Stimulated activated CD4-positive, alpha-beta T cell treated with anti-CD3 and anti-CD28 coated beads, TNF-alpha, amount 100 ng/mL, for 4 hours (primary cell): Measurements from ENCODE around the gene CBLC.
A peak's percentile ranks its signal among the peaks of the same experiment; 100 is the strongest.

Experiments
- DNase-seq, 3 experiments: peaks; one replicate each; pipeline ENCODE4 v3.0.0-alpha.2; 2020; ENCODE audit warnings: low read depth in 3 of 3

The CBLC gene

DNA sequence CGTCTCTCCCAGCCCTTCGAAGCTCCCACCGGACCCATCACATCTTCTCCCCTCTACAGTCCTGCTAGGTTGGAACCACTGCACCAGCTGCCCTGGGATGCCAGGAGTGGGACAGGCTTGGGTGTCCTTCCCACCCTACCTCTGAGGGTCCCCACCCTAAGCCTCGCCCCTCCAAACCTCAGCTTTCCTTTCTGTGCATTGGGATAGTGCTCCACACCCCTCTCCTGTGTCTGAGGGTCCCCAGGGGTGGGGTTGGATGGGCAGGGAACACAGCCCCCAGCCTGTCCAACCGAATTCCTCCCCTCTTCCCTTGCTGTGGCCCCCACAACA lies 31.1 kb upstream of the CBLC start:
- no peak for DNase-seq

- peak; percentile 89 to 94 (median 94) for DNase-seq
These were observed 30.5 kb upstream of the CBLC start for GRCh38 chr19:44746946-44747738.

- DNase-seq, result peak in 2 of 3 experiments; percentile 8 to 31
These were observed 29.8 kb upstream of the CBLC start for GRCh38 chr19:44747739-44748425.

- DNase-seq, result peak; percentile 40 to 60 (median 51)
These were observed 29.1 kb upstream of the CBLC start, which contains the start of gene BCL3 for GRCh38 chr19:44748426-44749254. TSS of gene BCL3 (plus strand) at chr19:44748708. CDS start at chr19:44748791, 83 bp downstream.

DNA sequence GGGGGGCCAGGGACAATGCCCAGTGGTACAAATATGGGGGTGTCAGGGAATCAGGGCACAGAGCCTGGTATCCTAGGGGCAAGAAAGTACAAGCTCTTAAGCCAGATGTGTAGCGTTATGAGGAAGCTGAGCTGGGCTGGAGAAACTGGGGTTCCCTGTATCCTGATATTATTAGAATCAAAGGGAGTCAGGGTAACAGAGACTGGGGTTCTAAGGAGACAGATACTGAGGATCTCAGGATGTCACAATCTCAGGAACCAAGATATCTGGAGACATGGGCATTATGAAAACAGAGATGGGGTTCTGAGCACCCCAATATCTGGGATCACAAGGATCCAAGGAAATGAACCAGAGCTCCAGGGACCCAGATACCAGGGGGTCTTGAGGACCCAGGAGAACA lies 28.4 kb upstream of the CBLC start:
- DNase-seq, result no peak

GRCh38 chr19:44749994-44750393 lies 27.7 kb upstream of the CBLC start:
- no peak for DNase-seq

DNA sequence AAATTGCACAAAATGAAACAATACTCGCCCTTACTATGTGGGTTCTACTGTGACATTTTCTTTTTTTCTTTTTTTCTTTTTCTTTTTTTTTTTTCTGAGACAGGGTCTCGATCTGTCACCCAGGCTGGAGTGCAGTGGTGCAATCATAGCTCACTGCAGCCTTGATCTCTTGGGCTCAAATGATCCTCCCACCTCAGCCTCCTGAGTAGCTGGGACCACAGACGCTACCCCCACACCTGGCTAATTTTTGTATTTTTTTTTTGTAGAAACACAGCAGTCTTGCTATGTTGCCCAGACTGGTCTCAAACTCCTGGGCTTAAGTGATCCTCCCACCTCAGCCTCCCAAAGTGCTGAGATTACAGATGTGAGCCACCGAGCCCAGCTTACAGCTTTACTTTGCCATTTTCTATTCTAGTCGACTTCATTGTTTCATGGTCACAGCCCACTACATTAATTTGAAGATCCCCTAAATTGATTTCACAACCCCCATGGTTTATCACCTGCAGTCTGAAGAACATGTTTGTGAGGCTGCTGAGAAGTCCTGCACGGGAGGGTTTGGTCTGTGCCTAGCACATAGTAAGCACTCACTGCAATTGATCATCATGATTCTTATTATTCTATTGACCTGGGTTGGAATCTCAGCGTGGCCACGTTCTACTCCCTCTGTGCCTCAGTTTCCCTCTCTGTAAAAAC lies 25.4 kb upstream of the CBLC start:
- no peak for DNase-seq

DNA sequence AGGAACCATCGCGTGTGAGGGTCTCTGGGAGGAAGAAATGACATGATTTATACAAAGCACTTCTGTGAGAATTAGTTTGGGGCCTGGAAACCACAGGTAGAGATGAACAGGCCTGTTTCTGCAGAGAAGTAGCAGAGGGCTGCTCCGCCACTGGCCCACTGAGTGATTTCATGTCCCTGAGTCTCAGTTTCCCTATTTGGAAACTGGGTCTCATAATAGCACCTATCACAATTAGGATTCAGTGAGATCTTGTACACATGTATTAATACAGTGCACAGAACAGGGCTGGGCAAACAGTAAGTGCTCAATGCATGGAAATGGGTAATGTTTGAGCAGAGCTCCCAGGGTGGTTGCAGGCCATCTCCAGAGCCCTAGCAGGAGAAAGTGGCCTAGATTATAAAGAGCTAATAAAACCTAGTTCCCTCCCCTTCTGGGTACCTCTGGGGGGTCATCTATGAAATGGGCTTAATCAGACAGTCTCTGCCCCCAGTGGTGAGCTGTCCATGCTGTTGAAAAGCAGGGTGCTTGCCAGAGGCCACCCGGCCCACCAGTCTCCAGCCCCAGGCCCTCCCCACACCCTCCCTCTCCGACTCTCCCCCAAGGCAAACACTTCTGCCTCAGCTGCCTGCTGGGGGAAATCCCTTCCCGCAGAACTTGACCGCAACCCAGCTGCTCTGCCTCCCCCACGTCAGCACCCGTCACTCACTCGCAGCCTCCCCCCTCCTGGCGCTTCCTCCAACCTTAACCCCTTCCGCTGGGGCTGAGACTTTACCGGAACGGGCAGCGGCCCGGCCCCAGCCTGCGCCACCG lies 24.7 kb upstream of the CBLC start:
- DNase-seq, result peak; percentile 75 to 91 (median 87)

- no peak for DNase-seq
These were observed 24.1 kb upstream of the CBLC start for GRCh38 chr19:44753626-44753931.

DNA sequence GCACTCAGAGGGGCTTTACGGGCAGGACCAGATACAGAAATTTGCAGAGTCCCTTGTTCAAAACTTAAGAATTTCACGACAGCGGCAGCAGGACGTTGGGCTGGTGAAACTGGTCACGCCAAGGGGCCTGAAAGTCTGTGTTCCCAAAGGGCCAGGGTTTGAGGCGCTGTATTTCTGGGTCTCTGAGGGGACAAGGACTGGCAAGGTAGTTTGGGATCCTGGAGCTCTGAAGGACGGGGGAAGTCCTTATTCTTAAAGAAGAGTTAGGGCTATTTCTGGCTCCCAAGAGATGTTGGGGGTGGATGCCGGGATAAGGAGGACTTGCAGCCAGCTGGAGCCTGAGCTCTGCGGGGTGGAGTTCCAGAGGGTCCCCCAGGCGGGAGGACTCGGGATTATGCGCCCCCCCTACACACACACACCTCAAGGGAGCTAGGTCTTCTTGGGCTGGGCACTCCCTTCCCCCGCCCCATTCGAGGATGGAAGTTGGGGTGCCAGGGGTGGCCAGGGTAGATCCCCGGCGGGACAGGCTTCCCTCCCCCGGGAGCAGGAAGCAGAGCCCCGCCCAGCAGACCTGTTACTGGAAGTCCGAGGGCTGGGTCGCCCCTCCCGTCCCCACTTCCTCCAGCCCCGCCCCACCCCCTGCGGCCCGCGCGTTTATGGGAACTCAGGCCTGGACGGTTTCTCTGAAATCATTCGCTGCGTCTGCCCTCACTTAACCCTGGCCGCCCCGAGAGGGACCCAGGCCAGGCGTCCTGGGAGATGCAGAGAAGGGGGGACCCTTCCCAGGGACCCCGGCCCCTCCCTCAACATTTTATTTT lies 23.5 kb upstream of the CBLC start:
- DNase-seq, result peak; percentile 53 to 70 (median 66)

DNA sequence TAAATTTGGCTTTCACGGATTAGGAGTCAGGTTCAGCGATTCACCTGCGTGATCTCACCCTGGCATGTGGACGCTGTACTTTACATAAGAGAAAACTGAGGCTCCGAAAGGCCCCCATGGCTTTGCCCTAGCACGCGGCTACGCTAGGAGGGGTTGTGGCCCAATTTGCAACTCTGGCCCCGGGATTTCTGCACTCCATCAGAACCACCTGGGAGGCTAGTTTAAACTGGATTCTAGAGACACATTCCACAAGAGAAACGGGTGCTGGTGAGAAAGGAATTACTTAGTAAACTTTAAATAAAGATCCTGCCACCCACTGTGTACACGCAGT lies 23.0 kb upstream of the CBLC start:
- DNase-seq, result no peak

DNA sequence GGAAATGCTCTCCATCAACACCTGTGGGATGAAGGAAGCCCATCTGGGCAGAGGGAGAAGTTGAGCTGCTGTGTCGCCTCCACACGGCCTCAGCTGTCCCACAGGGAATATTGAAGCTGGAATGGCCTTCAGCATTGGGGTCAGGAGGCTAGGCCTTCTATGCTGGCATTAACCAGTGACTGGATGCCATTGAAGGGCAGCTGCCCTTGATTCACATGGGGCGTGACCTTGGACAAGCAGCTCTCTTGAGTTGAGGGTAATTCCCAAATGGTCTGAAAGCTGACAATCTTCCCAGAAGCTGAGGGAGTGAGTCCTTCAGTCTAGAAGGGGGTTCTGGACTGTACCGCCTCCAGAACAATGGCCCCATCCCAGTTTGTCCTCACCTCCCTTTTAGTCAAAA lies 22.5 kb upstream of the CBLC start:
- DNase-seq, result no peak

DNA sequence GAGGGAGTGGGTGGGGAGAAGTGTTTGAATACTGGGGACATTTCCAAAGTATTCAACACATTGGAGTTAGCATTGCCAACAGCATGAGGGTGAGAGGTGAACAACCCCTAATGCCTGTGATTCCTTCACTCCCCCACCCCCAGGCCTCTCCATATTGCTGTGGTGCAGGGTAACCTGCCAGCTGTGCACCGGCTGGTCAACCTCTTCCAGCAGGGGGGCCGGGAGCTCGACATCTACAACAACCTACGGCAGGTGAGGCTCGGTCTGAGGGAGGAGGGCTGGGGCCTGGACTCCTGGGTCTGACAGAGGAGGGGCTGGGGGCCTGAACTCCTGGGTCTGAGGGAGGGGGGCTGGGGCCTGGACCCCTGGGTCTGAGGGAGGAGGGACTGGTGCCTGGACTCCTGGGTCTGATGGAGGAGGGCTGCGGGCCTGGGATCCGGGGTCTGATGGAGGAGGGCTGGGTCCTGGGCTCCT lies 21.6 kb upstream of the CBLC start:
- no peak for DNase-seq

DNA sequence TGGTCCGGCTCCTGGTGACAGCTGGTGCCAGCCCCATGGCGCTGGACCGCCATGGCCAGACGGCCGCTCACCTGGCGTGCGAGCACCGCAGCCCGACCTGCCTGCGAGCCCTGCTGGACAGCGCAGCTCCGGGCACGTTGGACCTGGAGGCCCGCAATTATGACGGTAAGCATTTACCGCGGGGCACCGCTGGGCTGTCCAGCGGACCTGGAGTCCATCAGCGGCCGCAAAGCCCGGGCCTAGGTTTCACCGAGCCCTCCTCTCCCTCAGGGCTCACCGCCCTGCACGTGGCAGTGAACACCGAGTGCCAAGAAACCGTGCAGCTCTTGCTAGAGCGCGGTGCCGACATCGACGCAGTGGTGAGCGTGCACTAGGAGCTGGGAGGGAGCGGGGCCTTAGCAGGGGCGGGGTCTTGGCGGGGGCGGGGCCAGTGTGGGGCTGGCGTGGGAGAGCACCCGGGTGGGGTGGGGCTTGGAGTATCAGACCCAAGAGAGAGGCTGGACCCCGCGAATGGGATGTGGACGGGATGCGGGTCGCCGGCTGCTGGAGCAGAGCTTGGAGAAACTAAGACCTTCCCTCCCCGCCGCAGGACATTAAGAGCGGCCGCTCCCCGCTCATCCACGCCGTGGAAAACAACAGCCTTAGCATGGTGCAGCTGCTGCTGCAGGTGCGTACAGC lies 20.5 kb upstream of the CBLC start:
- no peak for DNase-seq

GRCh38 chr19:44757735-44758505 lies 19.8 kb upstream of the CBLC start:
- no peak for DNase-seq

DNA sequence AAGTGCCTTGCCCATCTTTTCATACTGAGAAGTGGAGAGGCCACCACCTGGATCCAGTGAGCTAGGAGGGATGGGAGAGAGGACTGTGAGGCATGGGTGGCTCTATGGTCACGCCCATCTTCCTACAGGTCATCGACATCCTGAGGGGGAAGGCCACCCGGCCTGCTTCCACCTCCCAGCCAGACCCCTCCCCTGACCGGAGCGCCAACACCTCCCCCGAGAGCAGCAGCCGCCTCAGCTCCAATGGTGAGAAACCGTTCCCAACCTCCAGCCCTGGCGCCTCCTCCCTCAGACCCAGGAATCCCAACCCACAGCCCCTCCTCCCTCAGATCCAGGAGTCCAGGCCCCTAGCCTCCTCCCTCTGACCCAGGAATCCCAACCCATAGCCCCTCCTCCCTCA lies 19.1 kb upstream of the CBLC start:
- no peak for DNase-seq

- no peak for DNase-seq
These were observed 18.4 kb upstream of the CBLC start for GRCh38 chr19:44759083-44759804.

DNA sequence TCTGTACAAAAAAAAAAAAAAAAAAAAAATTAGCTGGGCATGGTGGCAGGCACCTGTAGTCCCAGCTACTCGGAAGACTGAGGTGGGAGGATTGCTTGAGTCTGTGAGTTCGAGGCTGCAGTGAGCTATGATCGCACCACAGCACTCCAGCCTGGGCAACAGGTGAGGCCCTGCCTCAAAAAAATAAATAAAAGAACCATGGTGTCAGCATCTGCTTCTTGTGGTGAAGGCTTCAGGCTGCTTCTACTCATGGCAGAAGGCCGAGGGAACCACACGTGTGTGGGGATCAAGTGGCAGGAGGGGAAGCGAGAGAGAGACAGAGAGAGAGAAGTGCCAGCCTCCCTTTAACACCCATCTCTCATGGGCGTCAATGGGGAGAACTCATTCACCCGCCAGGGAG lies 15.7 kb upstream of the CBLC start:
- DNase-seq, result no peak
